NCI-H1105 (cell line): ENCODE results near the gene DEPDC7.

Experiments used
- DNase-seq: peaks from one replicate; lab custom pipeline; 2025; lab: John Stamatoyannopoulos, UW

DEPDC7 gene

GRCh38 chr11:33060271-33060670 is 44.6 kb downstream of the DEPDC7 start:
- no peak for DNase-seq

- no peak for DNase-seq
Measured at GRCh38 chr11:33062137-33062536, 46.5 kb downstream of the DEPDC7 start.

- no peak for DNase-seq
Measured at GRCh38 chr11:33063326-33063881, 47.7 kb downstream of the DEPDC7 start.

- DNase-seq = no peak
Measured at GRCh38 chr11:33064033-33064825, 48.6 kb downstream of the DEPDC7 start.

- DNase-seq = no peak
Measured at GRCh38 chr11:33064866-33065265, 49.2 kb downstream of the DEPDC7 start.

GRCh38 chr11:33065445-33066178 is 49.9 kb downstream of the DEPDC7 start:
- peak; percentile 52 for DNase-seq

- DNase-seq = no peak
Measured at GRCh38 chr11:33067294-33067693, 51.6 kb downstream of the DEPDC7 start.

- DNase-seq = no peak
Measured at GRCh38 chr11:33068611-33069340, 53.1 kb downstream of the DEPDC7 start.

- no peak for DNase-seq
Measured at GRCh38 chr11:33072465-33072864, 56.8 kb downstream of the DEPDC7 start.
